Activated T-cell treated with anti-CD3 and anti-CD28 coated beads, Interleukin-2, amount 50 U/mL, for 4 hours (primary cell): ENCODE data around the gene NECAB2. TPM values are rescaled to one million over a fixed set of nuclear protein-coding genes. Genes with fewer than 3 reads are reported as not detected.

Source experiments
- ATAC-seq, 2 donors: fragments of 200-7000 bp; cut with Tn5 transposase; one replicate each; pipeline ENCODE4 v1.10.0; 2021
- DNase-seq: peaks from one replicate; pipeline ENCODE4 v3.0.0-alpha.2; 2020
- H3K27me3 Mint-ChIP-seq: one replicate; pipeline ENCODE4 v1.8.0; 2021; ENCODE audit warnings: low read depth, mixed read lengths
- H3K36me3 Mint-ChIP-seq: one replicate; pipeline ENCODE4 v1.8.0; 2022; ENCODE audit warnings: mixed read lengths; ENCODE audit not compliant: insufficient read depth
- H3K4me1 Mint-ChIP-seq: one replicate; pipeline ENCODE4 v1.8.0; 2021; ENCODE audit warnings: low read depth, mixed read lengths
- H3K4me3 Mint-ChIP-seq: one replicate; pipeline ENCODE4 v1.8.0; 2021; ENCODE audit warnings: mild to moderate bottlenecking, moderate library complexity, mixed read lengths
- H3K9me3 Mint-ChIP-seq: one replicate; pipeline ENCODE4 v1.8.0; 2021; ENCODE audit warnings: mixed read lengths
- total RNA-seq, 3 donors: library from RNA; stranded (reverse); gene quantifications; one replicate each; pipeline ENCODE4 v1.2.1, GENCODE V29; 2021

The NECAB2 gene
- total RNA-seq, 3 donors from 2014 or later: not detected

GRCh38 chr16:83974475-83974874, 6.4 kb downstream of the NECAB2 start:
- ATAC-seq (no peak), DNase-seq (no peak)
- Mint-ChIP-seq H3K4me1 (no peaks in the 10 kb centered on the region), H3K27me3 (peaks cover 18% of the 10 kb centered on the region), H3K36me3 (no peaks in the 10 kb centered on the region), H3K9me3 (peaks cover 6% of the 10 kb centered on the region), H3K4me3 (no peak overlapping the region)

- H3K27me3 Mint-ChIP-seq: peaks cover 7% of the 10 kb centered on the region
- no peaks in the 10 kb centered on the region for H3K36me3 Mint-ChIP-seq
- H3K4me1 Mint-ChIP-seq: no peaks in the 10 kb centered on the region
- ATAC-seq (no peak), DNase-seq (no peak)
- H3K4me3 Mint-ChIP-seq: no peak overlapping the region
- H3K9me3 Mint-ChIP-seq: peaks cover 6% of the 10 kb centered on the region
Observed at GRCh38 chr16:83975590-83976260, 7.7 kb downstream of the NECAB2 start.

- no peaks in the 10 kb centered on the region for H3K4me1 Mint-ChIP-seq
- H3K36me3 Mint-ChIP-seq: no peaks in the 10 kb centered on the region
- ATAC-seq: no peak
- H3K4me3 Mint-ChIP-seq: no peak overlapping the region
- DNase-seq: no peak
- H3K27me3 Mint-ChIP-seq: peaks cover 7% of the 10 kb centered on the region
- peaks cover 6% of the 10 kb centered on the region for H3K9me3 Mint-ChIP-seq
Observed at GRCh38 chr16:83977056-83977815, 9.2 kb downstream of the NECAB2 start.

GRCh38 chr16:83978401-83978904, 10.4 kb downstream of the NECAB2 start:
- H3K4me1 Mint-ChIP-seq: no peaks in the 10 kb centered on the region
- DNase-seq: no peak
- H3K4me3 Mint-ChIP-seq: no peak overlapping the region
- no peak for ATAC-seq
- peaks cover 4% of the 10 kb centered on the region for H3K27me3 Mint-ChIP-seq
- no peaks in the 10 kb centered on the region for H3K36me3 Mint-ChIP-seq
- peaks cover 6% of the 10 kb centered on the region for H3K9me3 Mint-ChIP-seq

- peaks cover 6% of the 10 kb centered on the region for H3K9me3 Mint-ChIP-seq
- DNase-seq (no peak), ATAC-seq (no peak)
- no peaks in the 10 kb centered on the region for H3K36me3 Mint-ChIP-seq
- no peaks in the 10 kb centered on the region for H3K4me1 Mint-ChIP-seq
- H3K27me3 Mint-ChIP-seq: peaks cover 4% of the 10 kb centered on the region
- H3K4me3 Mint-ChIP-seq: no peak overlapping the region
Observed at GRCh38 chr16:83979441-83979840, 11.4 kb downstream of the NECAB2 start.

GRCh38 chr16:83980794-83981193, 12.8 kb downstream of the NECAB2 start:
- Mint-ChIP-seq H3K36me3 (no peaks in the 10 kb centered on the region), H3K4me3 (no peak overlapping the region), H3K4me1 (no peaks in the 10 kb centered on the region), H3K27me3 (peaks cover 4% of the 10 kb centered on the region), H3K9me3 (peaks cover 6% of the 10 kb centered on the region)
- no peak for DNase-seq
- no peak for ATAC-seq

GRCh38 chr16:83981799-83982198, 13.8 kb downstream of the NECAB2 start:
- Mint-ChIP-seq H3K4me3 (no peak overlapping the region), H3K9me3 (peaks cover 6% of the 10 kb centered on the region), H3K4me1 (no peaks in the 10 kb centered on the region), H3K36me3 (no peaks in the 10 kb centered on the region), H3K27me3 (no peaks in the 10 kb centered on the region)
- ATAC-seq: no peak
- no peak for DNase-seq

- peaks cover 5% of the 10 kb centered on the region for H3K9me3 Mint-ChIP-seq
- H3K36me3 Mint-ChIP-seq: no peaks in the 10 kb centered on the region
- H3K4me3 Mint-ChIP-seq: no peak overlapping the region
- ATAC-seq: no peak
- H3K27me3 Mint-ChIP-seq: no peaks in the 10 kb centered on the region
- no peaks in the 10 kb centered on the region for H3K4me1 Mint-ChIP-seq
- DNase-seq: no peak
Observed at GRCh38 chr16:83983491-83983890, 15.4 kb downstream of the NECAB2 start.

- Mint-ChIP-seq H3K9me3 (no peaks in the 10 kb centered on the region), H3K27me3 (peaks cover 32% of the 10 kb centered on the region), H3K36me3 (no peaks in the 10 kb centered on the region), H3K4me1 (no peaks in the 10 kb centered on the region), H3K4me3 (no peak overlapping the region)
- DNase-seq (no peak), ATAC-seq (no peak)
Observed at GRCh38 chr16:83989300-83989699, 21.3 kb downstream of the NECAB2 start.

- DNase-seq: no peak
- H3K4me1 Mint-ChIP-seq: no peaks in the 10 kb centered on the region
- no peak for ATAC-seq
- peaks cover 43% of the 10 kb centered on the region for H3K27me3 Mint-ChIP-seq
- no peak overlapping the region for H3K4me3 Mint-ChIP-seq
- no peaks in the 10 kb centered on the region for H3K36me3 Mint-ChIP-seq
- no peaks in the 10 kb centered on the region for H3K9me3 Mint-ChIP-seq
Observed at GRCh38 chr16:83990492-83990891, 22.4 kb downstream of the NECAB2 start.

- no peak for ATAC-seq
- DNase-seq: no peak
- Mint-ChIP-seq H3K27me3 (peaks cover 53% of the 10 kb centered on the region), H3K9me3 (no peaks in the 10 kb centered on the region), H3K36me3 (no peaks in the 10 kb centered on the region), H3K4me3 (no peak overlapping the region), H3K4me1 (peaks cover 1% of the 10 kb centered on the region)
Observed at GRCh38 chr16:83992624-83993023, 24.6 kb downstream of the NECAB2 start.

- peaks cover 63% of the 10 kb centered on the region for H3K27me3 Mint-ChIP-seq
- no peaks in the 10 kb centered on the region for H3K9me3 Mint-ChIP-seq
- peaks cover 1% of the 10 kb centered on the region for H3K4me1 Mint-ChIP-seq
- ATAC-seq (no peak), DNase-seq (no peak)
- no peaks in the 10 kb centered on the region for H3K36me3 Mint-ChIP-seq
- H3K4me3 Mint-ChIP-seq: no peak overlapping the region
Observed at GRCh38 chr16:83994087-83994486, 26.0 kb downstream of the NECAB2 start.

- ATAC-seq (no peak), DNase-seq (no peak)
- peaks cover 1% of the 10 kb centered on the region for H3K4me1 Mint-ChIP-seq
- H3K4me3 Mint-ChIP-seq: no peak overlapping the region
- H3K9me3 Mint-ChIP-seq: no peaks in the 10 kb centered on the region
- peaks cover 62% of the 10 kb centered on the region for H3K27me3 Mint-ChIP-seq
- H3K36me3 Mint-ChIP-seq: no peaks in the 10 kb centered on the region
Observed at GRCh38 chr16:83994703-83995102, 26.7 kb downstream of the NECAB2 start.

GRCh38 chr16:83995754-83996153, 27.7 kb downstream of the NECAB2 start:
- Mint-ChIP-seq H3K4me1 (peaks cover 1% of the 10 kb centered on the region), H3K27me3 (peaks cover 58% of the 10 kb centered on the region), H3K4me3 (no peak overlapping the region), H3K9me3 (no peaks in the 10 kb centered on the region), H3K36me3 (no peaks in the 10 kb centered on the region)
- peak in 1 of 2 donors; percentile 23 for ATAC-seq
- no peak for DNase-seq
